HG03439 (cell line): ENCODE results near the gene LRRC4C.

Source experiments
- ATAC-seq: cut with Tn5 transposase; IDR thresholded peaks from one replicate; pipeline ENCODE4 v1.9.1; 2021; ENCODE audit warnings: mild to moderate bottlenecking, moderate library complexity; ENCODE audit not compliant: unreplicated experiment

The LRRC4C gene

DNA sequence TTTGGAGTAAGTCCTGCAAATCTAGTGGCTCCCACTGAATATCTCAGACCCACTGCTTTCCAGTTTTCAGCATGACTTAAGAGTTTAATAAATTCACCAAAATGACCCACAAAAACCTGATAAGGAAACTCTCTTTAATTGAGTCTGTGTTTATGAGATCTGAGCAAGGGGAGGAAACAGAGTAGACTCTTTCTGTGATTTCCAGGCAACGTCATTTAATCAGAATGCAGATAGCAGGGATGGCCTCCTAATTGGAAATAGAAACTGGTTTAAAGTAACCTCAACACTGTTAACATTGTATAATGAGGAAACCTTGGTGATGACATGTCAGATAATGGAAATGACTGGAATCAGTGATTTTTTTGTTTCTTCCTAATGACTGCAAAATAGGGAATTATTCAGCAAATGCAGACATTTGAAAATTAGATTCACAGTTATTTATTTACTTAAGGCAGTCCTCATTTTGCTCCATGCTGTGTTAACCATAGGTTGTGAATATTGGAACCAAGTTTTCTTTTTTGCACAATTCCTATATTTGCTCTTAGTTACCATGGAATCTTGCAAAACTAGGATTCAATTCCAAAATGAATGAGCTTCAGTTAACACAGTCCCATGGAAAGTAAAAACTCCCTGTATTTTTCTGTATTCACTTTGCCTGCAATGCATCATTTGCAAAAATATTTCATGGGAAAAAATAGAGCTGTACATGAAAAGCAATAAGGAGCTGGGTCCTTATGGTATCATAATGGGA lies 1324.5 kb downstream of the LRRC4C start:
- ATAC-seq: no peak

DNA sequence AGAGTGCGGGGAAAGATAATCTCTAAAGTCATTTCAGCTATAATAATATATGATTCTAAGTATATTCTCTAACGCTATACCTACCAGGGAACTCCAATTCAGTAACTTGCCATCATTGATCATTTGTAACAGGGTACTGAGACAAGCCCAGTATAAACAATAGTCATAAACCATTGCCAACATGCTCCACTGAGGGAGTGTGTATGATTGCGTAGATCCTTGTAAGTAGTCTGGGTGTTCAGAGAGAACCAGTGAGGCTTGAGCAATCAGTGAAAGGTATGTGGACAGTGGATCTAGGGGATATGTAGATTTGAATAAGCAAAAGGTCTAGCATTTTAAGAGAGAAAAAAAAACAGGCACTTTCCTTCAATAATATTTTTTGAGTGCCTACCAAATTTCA lies 1326.0 kb downstream of the LRRC4C start:
- no peak for ATAC-seq

- no peak for ATAC-seq
Observed at GRCh38 chr11:40132912-40133311, 1326.5 kb downstream of the LRRC4C start.

GRCh38 chr11:40130427-40130826 lies 1329.0 kb downstream of the LRRC4C start:
- no peak for ATAC-seq

DNA sequence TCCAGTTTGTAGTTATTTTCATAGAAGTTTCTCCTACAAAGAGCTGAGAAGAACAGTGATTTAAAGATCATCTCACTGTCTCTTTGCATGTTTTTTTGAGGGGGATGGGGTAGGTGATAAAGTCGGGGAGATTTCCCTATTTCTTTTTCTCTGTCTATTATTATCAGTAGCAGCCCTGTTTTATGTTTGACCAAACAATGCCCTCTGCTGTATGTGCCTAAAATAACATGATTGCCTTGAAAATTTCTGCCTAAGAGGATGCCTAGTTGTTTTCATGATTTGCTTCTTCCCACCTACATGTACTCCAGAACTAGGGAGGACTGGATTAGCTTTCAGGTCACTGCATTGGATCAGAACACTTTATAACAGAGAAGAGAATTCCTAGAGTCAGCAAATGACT lies 1330.2 kb downstream of the LRRC4C start:
- ATAC-seq: no peak

GRCh38 chr11:40125054-40125453 lies 1334.4 kb downstream of the LRRC4C start:
- ATAC-seq: no peak

- no peak for ATAC-seq
Observed at GRCh38 chr11:40119661-40120060, 1339.8 kb downstream of the LRRC4C start.

GRCh38 chr11:40118780-40119179 lies 1340.7 kb downstream of the LRRC4C start:
- ATAC-seq: no peak

- ATAC-seq: no peak
Observed at GRCh38 chr11:40118026-40118425, 1341.4 kb downstream of the LRRC4C start.

DNA sequence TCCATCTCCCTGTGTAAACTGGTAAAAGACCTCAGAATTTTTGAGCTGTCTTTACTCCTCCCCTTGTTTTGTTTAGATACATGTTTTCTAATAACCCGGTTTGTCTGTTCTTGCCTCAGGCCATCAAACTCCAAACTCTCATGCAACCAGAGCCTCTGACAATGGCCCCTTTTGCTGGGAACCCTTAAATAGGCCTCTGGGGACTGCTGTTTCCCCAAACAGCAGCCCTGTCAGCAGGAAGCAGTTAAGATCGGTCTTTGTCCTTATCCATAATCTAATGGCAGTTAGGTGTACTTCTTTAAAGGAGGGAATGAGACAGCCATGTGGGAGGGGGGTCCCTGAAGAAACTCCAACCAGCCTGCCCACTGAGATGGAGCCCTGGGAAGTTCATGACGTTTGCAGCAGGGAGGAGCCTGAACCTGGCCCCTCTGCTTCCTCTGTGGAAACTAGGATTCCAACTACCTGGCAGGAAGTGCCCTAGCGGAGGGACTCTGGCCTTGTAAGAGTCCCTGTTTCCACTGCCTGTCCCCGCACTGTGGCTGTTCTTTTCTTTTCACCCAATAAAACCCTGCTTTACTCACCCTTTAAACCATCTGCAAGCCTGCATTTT lies 1354.4 kb downstream of the LRRC4C start:
- no peak for ATAC-seq

- no peak for ATAC-seq
Observed at GRCh38 chr11:40100781-40101180, 1358.7 kb downstream of the LRRC4C start.

DNA sequence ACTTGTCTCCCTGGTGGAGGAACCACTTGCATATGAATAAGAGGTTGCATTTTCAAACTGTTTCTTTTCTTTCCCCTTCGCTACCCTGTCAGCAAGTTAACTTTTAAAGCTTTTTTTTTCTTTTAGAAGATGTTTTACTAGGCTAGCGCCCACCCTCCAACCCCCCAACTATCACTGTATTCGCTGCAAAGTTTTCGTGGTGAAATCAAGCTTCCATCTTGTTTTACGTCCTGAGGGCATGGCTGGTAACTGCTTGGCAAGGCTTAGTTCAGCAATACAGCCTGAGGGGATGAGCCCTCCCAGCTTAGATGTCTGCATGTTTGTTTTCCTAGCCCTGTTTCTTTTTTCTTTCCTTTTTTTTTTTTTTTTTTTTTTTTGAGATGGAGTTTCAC lies 1359.3 kb downstream of the LRRC4C start:
- no peak for ATAC-seq

DNA sequence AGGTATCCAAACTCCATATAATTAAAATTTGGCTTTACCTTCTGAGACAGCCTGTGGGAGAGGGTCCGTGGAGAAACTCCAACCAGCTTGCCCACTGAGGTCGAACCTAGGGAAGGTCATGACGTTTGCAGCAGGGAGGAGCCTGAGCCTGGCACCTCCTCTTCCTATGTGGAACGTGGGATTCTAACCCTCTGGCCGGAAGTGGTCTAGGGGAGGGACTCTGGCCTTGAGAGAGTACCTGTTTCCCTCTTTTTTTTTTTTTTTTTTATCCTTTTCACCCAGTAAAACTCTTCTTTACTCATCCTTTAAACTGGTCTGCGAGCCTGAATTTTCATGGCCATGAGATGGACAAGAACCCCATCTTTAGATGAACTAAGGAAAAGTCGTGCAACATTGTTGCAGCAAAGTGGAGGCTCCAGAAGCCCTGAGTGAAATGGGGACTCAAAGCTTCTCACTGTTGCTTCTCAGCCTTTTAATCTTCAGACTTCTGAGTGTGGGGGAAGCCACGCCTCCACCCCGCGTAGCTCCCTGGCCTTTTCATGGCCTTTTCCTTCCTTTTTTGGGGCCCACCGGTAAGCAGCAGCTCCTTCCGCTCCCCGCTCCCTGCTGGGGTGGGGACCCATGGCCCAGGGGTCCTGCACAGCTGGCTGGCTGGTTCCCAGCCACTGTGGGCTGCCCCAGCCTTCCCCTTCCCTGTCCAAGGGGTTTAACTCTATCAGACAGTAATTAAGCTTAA lies 1359.9 kb downstream of the LRRC4C start:
- ATAC-seq: no peak

DNA sequence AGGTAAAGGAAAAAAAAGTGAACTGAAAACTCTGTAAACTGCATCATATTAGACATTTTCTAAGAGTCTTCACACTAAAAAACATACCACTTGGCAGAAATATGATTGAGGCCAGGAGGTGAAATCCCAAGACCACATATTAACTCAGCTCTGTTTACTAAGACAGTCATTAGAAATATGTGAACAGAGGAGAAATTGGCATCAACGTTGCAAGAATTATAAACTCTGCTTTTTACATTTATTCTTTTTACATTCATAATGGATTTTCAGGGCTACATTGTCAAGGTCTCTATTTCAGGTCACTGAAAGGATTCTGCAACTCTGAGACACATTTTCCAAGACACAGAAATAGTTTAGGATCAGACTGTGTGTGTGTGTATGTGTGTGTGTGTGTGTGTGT lies 1364.0 kb downstream of the LRRC4C start:
- ATAC-seq: no peak

DNA sequence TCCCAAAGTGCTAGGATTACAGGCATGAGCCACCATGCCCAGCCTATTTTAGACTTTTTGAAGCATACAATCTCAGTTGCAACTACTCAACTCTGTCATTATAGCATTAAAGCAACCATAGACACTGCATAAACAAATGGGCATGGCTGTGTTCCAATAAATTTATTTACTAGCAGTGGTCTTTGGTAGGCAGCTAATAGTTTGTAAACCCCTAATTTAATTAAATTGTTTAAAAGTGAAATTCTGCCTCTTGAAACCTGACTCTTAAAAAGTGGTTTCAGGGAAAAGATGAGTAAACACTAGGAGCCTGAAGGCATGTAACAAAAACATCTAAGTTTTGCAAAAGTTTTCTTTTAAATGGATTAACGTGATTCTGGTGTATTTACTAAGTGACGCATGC lies 1364.5 kb downstream of the LRRC4C start:
- ATAC-seq: no peak

GRCh38 chr11:40080434-40080833 lies 1379.0 kb downstream of the LRRC4C start:
- ATAC-seq: no peak
